GM21576 (cell line): ENCODE measurements around the gene UQCRC2.
A peak's percentile ranks its signal among the peaks of the same experiment; 100 is the strongest.
"Not testable (repeated sequence)": the region's sequence is repeated elsewhere in the genome, so short reads cannot be mapped to it uniquely, and the experiment has no call there.

ENCODE experiments used
- ATAC-seq: cut with Tn5 transposase; IDR thresholded peaks from one replicate; pipeline ENCODE4 v1.9.1; 2021; ENCODE audit warnings: mild to moderate bottlenecking, moderate library complexity; ENCODE audit not compliant: unreplicated experiment

The UQCRC2 gene

DNA sequence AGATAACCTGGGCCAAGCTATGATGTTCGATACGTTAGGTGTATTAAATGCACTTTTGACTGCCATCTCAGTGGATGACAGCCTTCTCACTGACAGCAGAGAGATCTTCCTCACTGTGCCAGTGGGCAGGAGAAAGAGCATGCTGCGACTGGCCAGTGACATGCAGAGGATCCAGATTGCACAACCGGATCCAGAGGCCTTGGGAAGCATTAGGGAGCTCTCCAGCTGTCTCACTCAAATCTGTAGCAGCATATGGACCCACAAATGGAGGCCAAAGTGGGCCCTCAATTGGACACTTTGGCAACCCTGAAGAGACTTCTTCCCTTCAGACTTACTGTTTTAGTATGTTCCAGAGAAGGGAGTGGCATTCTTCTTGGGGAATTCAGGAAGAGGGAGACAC, 26.9 kb downstream of the UQCRC2 start:
- no peak for ATAC-seq

- ATAC-seq, result no peak
Measured at GRCh38 chr16:21982108-21982507, 28.9 kb downstream of the UQCRC2 start.

DNA sequence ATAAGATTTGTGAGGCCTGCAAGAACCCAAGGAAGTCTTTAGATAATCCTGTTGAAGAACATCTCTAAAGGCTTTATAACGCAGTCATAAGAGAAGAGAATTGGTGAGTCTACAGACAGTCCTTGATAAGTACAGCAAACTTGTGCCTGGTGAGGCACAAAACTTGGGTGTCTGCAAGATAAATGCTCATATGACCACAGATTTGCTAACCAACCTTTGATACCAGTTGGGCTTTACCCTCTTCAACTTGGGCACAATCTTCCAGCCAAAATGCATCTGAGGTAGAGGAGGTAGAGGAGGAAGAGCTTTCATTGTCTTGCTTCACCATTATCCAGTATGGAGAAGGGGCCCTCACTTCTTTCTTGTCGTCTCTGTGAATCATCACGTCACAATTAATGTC, 30.9 kb downstream of the UQCRC2 start:
- ATAC-seq, result no peak

GRCh38 chr16:21985524-21985923, 32.4 kb downstream of the UQCRC2 start:
- no peak for ATAC-seq

DNA sequence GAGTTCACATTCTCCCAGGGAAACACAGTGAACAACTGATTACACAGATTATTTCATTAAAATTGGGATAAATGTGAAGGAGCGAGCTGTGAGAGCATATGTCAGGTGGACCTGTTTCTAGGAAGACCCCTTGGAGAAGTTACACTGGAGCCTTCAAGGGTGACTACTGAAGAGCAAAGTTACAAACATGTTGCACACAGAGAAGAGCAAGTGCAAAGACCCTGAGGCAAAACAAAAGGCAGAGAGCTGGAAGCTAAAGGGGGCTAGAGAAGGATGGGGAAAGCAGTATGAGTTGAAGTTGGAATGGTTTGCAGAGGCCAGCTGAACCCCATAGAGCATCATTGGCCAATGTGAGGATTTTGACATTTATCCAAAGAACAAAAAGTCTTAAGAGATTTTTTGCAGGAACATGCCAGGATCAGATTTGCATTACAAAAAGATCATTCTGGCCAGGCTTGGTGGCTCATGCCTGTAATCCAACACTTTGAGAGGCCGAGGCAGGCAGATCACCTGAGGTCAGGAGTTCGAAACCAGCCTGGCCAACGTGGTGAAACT, 33.6 kb downstream of the UQCRC2 start:
- ATAC-seq, result no peak

GRCh38 chr16:21987498-21987897, 34.3 kb downstream of the UQCRC2 start:
- ATAC-seq, result no peak

- ATAC-seq, result no peak
Measured at GRCh38 chr16:21989133-21989532, 36.0 kb downstream of the UQCRC2 start.

DNA sequence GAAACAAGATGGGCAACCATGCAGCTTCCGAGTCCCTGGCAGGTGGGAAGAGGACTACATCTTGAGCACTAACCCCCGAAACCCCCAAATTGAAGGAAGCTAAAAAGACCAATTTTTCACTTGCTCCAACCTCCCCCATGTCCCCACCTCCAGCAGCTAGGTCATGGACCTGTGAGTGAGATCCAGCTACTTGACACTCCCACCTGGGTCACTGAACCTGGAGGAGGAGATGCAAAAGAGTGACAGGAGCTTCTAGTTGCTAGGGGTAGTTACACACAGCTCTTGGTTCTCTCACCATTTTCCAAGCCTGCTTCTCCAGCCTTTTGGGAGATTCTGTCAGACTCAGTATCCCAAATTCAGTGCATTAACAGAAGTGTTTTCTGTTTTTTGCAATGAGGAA, 36.6 kb downstream of the UQCRC2 start:
- no peak for ATAC-seq

GRCh38 chr16:21990381-21990944, 37.3 kb downstream of the UQCRC2 start:
- no peak for ATAC-seq

- no peak for ATAC-seq
Measured at GRCh38 chr16:21991621-21992020, 38.5 kb downstream of the UQCRC2 start.

DNA sequence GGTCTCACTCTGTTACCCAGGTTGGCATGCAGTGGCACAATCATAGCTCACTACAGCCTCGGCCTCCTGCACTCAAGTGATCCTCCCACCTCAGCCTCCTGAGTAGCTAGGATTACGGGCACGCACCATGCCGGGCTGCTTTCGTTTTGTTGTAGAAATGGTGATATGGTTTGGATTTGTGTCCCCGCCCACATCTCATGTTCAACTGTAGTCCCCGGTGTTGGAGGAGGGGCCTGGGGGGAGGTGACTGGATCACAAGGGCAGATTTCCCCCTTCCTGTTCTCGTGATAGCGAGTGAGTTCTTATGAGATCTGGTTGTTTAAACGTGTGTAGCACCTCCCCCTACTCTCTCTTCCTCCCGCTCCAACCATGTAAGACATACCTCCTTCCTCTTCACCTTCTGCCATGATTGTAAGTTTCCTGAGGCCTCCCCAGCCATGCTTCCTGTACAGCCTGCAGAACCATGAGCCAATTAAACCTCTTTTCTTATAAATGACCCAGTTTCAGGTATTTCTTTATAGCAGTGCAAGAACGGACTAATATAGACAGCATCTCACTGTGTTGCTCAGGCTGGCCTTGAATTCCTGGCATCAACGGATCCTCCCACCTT, 41.8 kb downstream of the UQCRC2 start:
- ATAC-seq, result no peak

DNA sequence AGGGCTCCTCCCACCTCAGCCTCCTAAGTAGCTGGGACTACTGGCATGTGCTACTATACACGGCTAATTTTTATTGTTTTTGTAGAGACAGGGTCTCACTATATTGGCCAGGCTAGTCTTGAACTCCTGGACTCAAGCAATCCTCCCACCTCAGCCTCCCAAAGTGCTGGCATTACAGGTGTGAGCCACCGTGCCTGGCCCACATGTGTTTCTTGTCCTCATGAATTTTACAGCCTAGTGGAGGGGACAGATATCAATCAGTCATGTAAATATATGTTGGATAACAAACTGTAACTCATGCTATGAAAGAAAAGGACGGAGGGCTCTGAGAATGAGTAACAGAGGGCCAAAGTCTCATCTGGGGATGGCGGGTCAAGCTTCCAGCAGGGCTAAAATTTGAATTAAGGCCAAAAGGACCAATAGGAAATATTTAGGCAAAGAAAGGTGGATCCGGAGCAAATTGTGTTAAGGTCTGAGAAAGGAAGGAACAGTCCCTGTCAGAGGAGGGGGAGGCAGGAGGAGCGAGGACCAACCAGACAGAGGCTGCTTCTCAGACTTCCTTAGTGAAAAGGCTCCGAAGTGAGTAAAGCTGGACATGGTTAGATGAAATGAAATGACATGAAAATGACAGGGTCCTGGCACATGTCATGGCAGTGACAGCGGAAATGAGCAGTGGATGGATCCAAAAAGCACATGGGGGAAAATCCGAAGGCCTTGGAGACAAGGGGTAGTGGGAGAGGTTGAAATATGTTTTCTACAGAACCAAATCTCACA, 43.9 kb downstream of the UQCRC2 start:
- no peak for ATAC-seq

GRCh38 chr16:21997697-21998480, 44.7 kb downstream of the UQCRC2 start:
- no peak for ATAC-seq

DNA sequence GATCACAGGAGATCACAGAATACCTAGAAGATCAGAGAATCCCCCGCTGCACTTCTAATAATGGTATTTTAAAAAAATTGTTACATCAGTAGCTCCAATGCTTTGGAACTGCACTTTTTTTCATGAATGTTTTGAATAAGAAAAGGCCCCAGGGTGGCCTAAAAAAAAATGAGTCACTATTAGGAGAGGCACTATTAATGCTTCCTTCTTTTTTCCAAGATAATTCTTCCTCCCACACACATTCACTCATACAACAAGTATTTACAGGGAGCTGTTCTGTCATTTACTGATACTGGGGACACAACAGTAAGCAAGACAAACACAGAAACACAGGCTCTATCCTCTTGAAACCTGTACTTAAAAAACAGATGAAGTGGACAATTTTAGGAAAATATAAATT, 48.4 kb downstream of the UQCRC2 start:
- no peak for ATAC-seq

DNA sequence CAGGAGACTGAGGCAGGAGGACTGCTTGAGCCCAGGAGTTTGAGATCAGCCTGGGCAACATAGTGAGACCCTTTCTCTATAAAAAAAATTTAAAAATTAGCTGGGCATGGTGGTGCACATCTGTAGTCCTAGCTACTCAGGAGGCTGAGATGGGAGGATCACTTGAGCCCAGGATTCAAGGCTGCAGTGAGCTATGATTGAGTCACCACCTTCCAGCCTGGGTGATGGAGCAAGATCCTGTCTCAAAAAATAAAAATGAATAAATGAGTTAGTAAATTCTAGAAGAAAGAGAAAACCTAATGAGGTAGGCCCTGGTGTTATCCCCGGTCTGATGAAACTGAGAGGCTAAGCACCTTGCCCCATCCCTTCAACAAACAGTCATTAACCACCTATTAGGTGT, 48.9 kb downstream of the UQCRC2 start:
- not testable (repeated sequence) for ATAC-seq

DNA sequence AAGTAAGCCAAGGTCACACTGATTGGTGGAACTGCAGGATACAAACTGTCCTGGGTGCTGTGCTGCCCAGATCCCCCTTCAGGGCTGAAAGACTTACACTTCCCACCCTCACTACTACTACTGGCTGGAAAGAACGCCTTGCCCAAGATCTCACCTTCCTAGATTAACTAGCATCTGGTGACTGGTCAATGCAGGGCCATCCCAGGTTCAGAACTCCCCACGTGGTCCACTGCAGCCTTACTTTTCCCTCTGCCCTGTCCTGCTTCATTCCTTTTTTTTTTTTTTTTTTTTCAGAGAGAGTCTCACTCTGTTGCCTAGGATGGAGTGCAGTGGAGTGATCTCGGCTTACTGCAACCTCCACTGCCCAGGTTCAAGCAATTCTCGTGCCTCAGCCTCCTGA, 50.0 kb downstream of the UQCRC2 start:
- ATAC-seq, result no peak

DNA sequence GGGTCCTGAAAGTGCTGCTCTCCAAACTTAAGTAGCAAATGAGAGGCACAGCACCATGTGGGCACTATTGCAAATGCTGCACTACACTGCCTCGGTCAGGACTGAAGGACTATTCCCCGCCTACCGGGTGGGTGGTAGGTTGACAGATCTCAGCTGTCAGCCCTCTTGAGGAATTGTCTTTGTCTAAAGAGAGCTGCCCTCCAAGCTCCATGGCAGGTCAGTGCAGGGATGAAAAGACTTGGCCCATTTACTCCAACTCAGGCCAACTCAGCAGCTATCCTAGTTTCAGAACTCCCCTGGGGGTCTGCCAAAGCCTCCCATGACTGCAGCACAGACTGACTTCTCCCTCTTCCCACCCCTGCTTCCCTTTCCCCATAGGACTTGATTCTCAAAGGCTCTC, 51.2 kb downstream of the UQCRC2 start:
- ATAC-seq, result no peak

- ATAC-seq, result no peak
Measured at GRCh38 chr16:22005746-22006145, 52.6 kb downstream of the UQCRC2 start.

DNA sequence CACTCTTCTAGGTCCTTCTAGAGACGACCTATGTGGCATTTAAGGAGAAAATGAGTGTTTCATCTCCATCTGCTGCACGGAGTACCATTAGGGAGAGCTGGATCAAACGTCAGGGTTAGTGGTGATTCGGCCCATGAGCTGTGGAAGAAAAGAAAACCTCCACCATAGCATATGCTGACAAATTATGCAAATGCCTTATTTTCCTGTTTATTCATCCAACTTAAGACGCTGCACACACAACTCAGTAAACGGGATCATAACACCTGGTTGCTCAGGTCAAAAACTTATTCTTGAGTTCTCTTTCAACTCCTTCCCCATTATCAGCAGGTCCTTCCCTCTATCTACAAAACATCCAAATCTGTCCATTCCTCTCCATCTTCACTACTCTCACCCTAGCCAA, 53.5 kb downstream of the UQCRC2 start:
- no peak for ATAC-seq

DNA sequence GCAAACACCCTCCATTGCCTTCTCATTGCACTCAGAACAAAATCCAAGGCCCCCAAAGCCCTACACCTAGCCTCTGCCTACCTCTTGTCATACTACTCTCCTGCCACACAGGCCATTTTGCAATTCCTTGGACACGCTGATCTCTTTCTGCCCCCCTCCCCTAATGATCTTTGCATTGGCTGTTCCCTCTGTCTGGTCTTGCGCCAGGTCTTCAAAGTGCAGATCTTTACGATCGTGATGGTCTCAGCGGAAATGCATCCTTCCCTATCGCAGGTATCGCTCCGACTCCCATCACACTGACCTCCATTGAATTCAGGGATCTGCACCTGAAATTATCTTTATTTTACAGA, 54.0 kb downstream of the UQCRC2 start:
- ATAC-seq, result no peak

- peak; percentile 48 for ATAC-seq
Measured at GRCh38 chr16:22007509-22008214, 54.5 kb downstream of the UQCRC2 start, which contains the start of gene MOSMO. TSS of gene MOSMO (plus strand) at chr16:22008111. CDS start at chr16:22008302, 191 bp downstream.
